ENCODE results near the gene LRIG2. TPM values are rescaled to one million over a fixed set of nuclear protein-coding genes. Genes with fewer than 3 reads are reported as not detected.

LRIG2 gene
- total RNA-seq, 1 experiment from 2014 or later, result 23.2 TPM

- Histone ChIP-seq H4K20me1 (ENCODE audit: control insufficient read depth, insufficient read depth, insufficient read length) (no peaks in the 10 kb centered on the region), H2BK120ac (ENCODE audit: low read depth, low read length, poor library complexity, severe bottlenecking) (no peak overlapping the region), H3K79me1 (ENCODE audit: insufficient read depth, low read depth, low read length, poor library complexity, severe bottlenecking) (no peaks in the 10 kb centered on the region), H3K9me3 (ENCODE audit: control insufficient read depth, low read depth, low read length) (no peaks in the 10 kb centered on the region), H3K4me1 (ENCODE audit: insufficient read depth, low read length) (peaks cover 6% of the 10 kb centered on the region), H3K23me2 (ENCODE audit: insufficient read length, low read depth, low read length, poor library complexity, severe bottlenecking) (no peaks in the 10 kb centered on the region), H3K4me2 (ENCODE audit: insufficient read depth, insufficient read length, low read length) (no peak overlapping the region), H2BK12ac (ENCODE audit: insufficient read length, low read depth, low read length) (no peak overlapping the region), H3K79me2 (ENCODE audit: insufficient read depth, low read length) (no peaks in the 10 kb centered on the region; the same call in 1 of the 2 replicates), H2BK20ac (ENCODE audit: low read depth, low read length, poor library complexity, severe bottlenecking) (no peak overlapping the region), H3K23ac (ENCODE audit: insufficient read length, low read depth, low read length) (no peak overlapping the region), H2BK15ac (ENCODE audit: low read depth, low read length) (no peak overlapping the region), H3K27ac (ENCODE audit: insufficient read length, low read depth, low read length) (no peak overlapping the region), H2AK5ac (ENCODE audit: insufficient read length, low read length) (no peak overlapping the region), H3K14ac (ENCODE audit: insufficient read depth, low read length) (no peak overlapping the region), H3T11ph (ENCODE audit: low read length) (no peak overlapping the region), H2BK5ac (ENCODE audit: insufficient read length, low read length) (no peak overlapping the region), H4K8ac (replicated peaks; ENCODE audit: insufficient read length, low read depth, low read length) (no peak overlapping the region), H4K91ac (ENCODE audit: insufficient read length, low read depth, low read length) (no peak overlapping the region), H3K9ac (ENCODE audit: extremely low read depth, insufficient read length, low read length) (no peak overlapping the region), H2AFZ (ENCODE audit: low read length) (no peak overlapping the region), H3K56ac (ENCODE audit: insufficient read length, low read depth, low read length) (no peak overlapping the region), H4K5ac (ENCODE audit: insufficient read length, low read depth, low read length) (no peak overlapping the region), H3K18ac (ENCODE audit: insufficient read length, low read depth, low read length) (no peak overlapping the region), H3K4ac (ENCODE audit: low read depth, low read length) (no peak overlapping the region), H3K27me3 (ENCODE audit: insufficient read depth, low read length) (no peaks in the 10 kb centered on the region)
- no peak for DNase-seq
- H3K27ac Mint-ChIP-seq, result peak overlapping the region in 2 of 3 experiments; percentile 38 to 46; a peak in 3 of 7 replicates
- H3K27me3 Mint-ChIP-seq (ENCODE audit: low read depth), result no peaks in the 10 kb centered on the region
- H3K9me3 Mint-ChIP-seq, result no peaks in the 10 kb centered on the region
- no peak overlapping the region for H3K4me3 Mint-ChIP-seq
- WGBS (ENCODE audit: extremely low coverage, insufficient read length, low lambda C conversion rate), result no CpG with 5 or more reads among the region's 2 CpGs
- TF ChIP-seq, protein P1, sequence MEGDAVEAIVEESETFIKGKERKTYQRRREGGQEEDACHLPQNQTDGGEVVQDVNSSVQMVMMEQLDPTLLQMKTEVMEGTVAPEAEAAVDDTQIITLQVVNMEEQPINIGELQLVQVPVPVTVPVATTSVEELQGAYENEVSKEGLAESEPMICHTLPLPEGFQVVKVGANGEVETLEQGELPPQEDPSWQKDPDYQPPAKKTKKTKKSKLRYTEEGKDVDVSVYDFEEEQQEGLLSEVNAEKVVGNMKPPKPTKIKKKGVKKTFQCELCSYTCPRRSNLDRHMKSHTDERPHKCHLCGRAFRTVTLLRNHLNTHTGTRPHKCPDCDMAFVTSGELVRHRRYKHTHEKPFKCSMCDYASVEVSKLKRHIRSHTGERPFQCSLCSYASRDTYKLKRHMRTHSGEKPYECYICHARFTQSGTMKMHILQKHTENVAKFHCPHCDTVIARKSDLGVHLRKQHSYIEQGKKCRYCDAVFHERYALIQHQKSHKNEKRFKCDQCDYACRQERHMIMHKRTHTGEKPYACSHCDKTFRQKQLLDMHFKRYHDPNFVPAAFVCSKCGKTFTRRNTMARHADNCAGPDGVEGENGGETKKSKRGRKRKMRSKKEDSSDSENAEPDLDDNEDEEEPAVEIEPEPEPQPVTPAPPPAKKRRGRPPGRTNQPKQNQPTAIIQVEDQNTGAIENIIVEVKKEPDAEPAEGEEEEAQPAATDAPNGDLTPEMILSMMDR (conservative IDR thresholded peaks at IDR 0.05), result no peak
- H3K4me1 Mint-ChIP-seq, result peaks cover 34 to 35% of the 10 kb centered on the region in 2 experiments
- H3K36me3 Mint-ChIP-seq (ENCODE audit: insufficient read depth in 1 of 3, low read depth in 3 of 3), result no peaks in the 10 kb centered on the region
These were observed 36.2 kb upstream of the LRIG2 start for GRCh38 chr1:113036639-113037321.
